PC-9 (cell line): ENCODE data around the gene SLC23A1. TPM values are rescaled to one million over a fixed set of nuclear protein-coding genes. Genes with fewer than 3 reads are reported as not detected.

Experiments used
- BruUV-seq: library from RNA; stranded (reverse); fragments of 400-500 nt; replicated peaks from 2 replicates; lab custom pipeline; 2021; lab: Mats Ljungman, UMichigan
- CTCF ChIA-PET: fragments of 300-600 bp; sonication (Branson Sonifier 250); formaldehyde crosslinking; loops from one replicate; lab custom pipeline; 2022; ENCODE audit warnings: antibody characterized with exemption; lab: Charles Lee
- POLR2A ChIA-PET: fragments of 300-600 bp; sonication (Branson Sonifier 250); formaldehyde crosslinking; loops from one replicate; lab custom pipeline; 2022; ENCODE audit warnings: antibody characterized with exemption; ENCODE audit not compliant: unreplicated experiment; lab: Charles Lee
- DNase-seq, 2 experiments: peaks; one replicate each; pipeline versions ENCODE4 v3.0.0 to v3.0.0-alpha.2; 2015 to 2022; ENCODE audit warnings: mixed read lengths in 1 of 2
- H2AFZ ChIP-seq: fragments of 200-600 bp; sonication (generic); 2 replicates; pipeline ENCODE4 v1.8.1; 2017; ENCODE audit warnings: antibody characterized with exemption
- H3F3A ChIP-seq: fragments of 200-600 bp; sonication (generic); 2 replicates; pipeline ENCODE4 v1.8.1; 2017; ENCODE audit warnings: antibody characterized with exemption, mild to moderate bottlenecking, low read depth; ENCODE audit not compliant: insufficient read depth
- H3K27ac ChIP-seq: fragments of 200-600 bp; sonication (generic); 2 replicates; pipeline ENCODE4 v1.6.1; 2016; ENCODE audit warnings: mixed run types
- H3K27me3 ChIP-seq: fragments of 200-600 bp; sonication (generic); 2 replicates; pipeline ENCODE4 v1.6.1; 2016; ENCODE audit warnings: low read depth, mixed run types; ENCODE audit not compliant: insufficient read depth
- H3K36me3 ChIP-seq: fragments of 200-600 bp; sonication (generic); 2 replicates; pipeline ENCODE4 v1.6.1; 2016; ENCODE audit warnings: low read depth, mixed run types
- H3K4me1 ChIP-seq: fragments of 200-600 bp; sonication (generic); replicated peaks from 2 replicates; pipeline ENCODE4 v1.6.1; 2016; ENCODE audit warnings: mixed run types; ENCODE audit not compliant: insufficient read depth
- H3K4me2 ChIP-seq: fragments of 200-600 bp; sonication (generic); 2 replicates; pipeline ENCODE4 v1.6.1; 2017; ENCODE audit warnings: mixed run types
- H3K4me3 ChIP-seq: fragments of 200-600 bp; sonication (generic); 2 replicates; pipeline ENCODE4 v1.6.1; 2016; ENCODE audit warnings: mixed run types
- H3K79me2 ChIP-seq: fragments of 200-600 bp; sonication (generic); 2 replicates; pipeline ENCODE4 v1.6.1; 2017; ENCODE audit warnings: low read depth, mixed run types
- H3K9me2 ChIP-seq: fragments of 200-600 bp; sonication (generic); 2 replicates; pipeline ENCODE4 v1.8.1; 2017; ENCODE audit warnings: mild to moderate bottlenecking; ENCODE audit not compliant: insufficient read depth
- H3K9me3 ChIP-seq: fragments of 200-600 bp; sonication (generic); 2 replicates; pipeline ENCODE4 v1.8.1; 2016; ENCODE audit warnings: low read depth; ENCODE audit not compliant: insufficient read depth
- H4K20me1 ChIP-seq: fragments of 200-600 bp; sonication (generic); 2 replicates; pipeline ENCODE4 v1.8.1; 2017; ENCODE audit not compliant: insufficient read depth
- CTCF ChIP-seq: fragments of 200-600 bp; sonication (generic); conservative IDR thresholded peaks from 2 replicates; pipeline ENCODE4 v1.6.1; 2017; ENCODE audit warnings: mixed run types, antibody characterized with exemption, mild to moderate bottlenecking, moderate library complexity
- EZH2 ChIP-seq: fragments of 200-600 bp; sonication (generic); IDR thresholded peaks from 2 replicates; pipeline ENCODE4 v1.8.0; 2017; ENCODE audit warnings: antibody characterized with exemption, low read depth
- intact Hi-C: fragments of 100-400 bp; cut with micrococcal nuclease; formaldehyde crosslinking; loops from one replicate; pipeline ENCODE4 v1.10.0; 2022; ENCODE audit not compliant: unreplicated experiment
- total RNA-seq: library from RNA; stranded (reverse); gene quantifications from 2 replicates; pipeline ENCODE4 v1.2.3, GENCODE V29; 2021

The SLC23A1 gene
- total RNA-seq, 1 experiment from 2014 or later = 1.9 TPM

- no peaks in the 10 kb centered on the region for H3K36me3 ChIP-seq
- H4K20me1 ChIP-seq = no peaks in the 10 kb centered on the region
- no peaks in the 10 kb centered on the region for H3K9me2 ChIP-seq
- peak overlapping the region; percentile 52; the same call in 1 of the 2 replicates for H3K4me3 ChIP-seq
- H3K4me1 ChIP-seq = peaks cover 36% of the 10 kb centered on the region
- peak overlapping the region; percentile 61 for H3K4me2 ChIP-seq
- no peaks in the 10 kb centered on the region for H3K27me3 ChIP-seq
- ChIA-PET POLR2A (no interaction called here), CTCF (no interaction called here)
- DNase-seq = peak in 1 of 2 experiments; percentile 52
- H3K9me3 ChIP-seq = no peaks in the 10 kb centered on the region
- BruUV-seq = TSS peak; percentile 41
- H2AFZ ChIP-seq = peak overlapping the region; percentile 69
- no peaks in the 10 kb centered on the region for H3K79me2 ChIP-seq
- intact Hi-C loops = loop anchor here (5.0 kb wide), 1 partner anchor 51 kb away; the partner anchor contains the start of gene PAIP2
- H3K27ac ChIP-seq = no peak overlapping the region
- peaks cover 26% of the 10 kb centered on the region; the same call in 1 of the 2 replicates for H3F3A ChIP-seq
- TF ChIP-seq EZH2 (no peak), CTCF (peak; percentile 40; the same call in 1 of the 2 replicates)
Observed at GRCh38 chr5:139392678-139393496, 9.8 kb upstream of the SLC23A1 start.

- intact Hi-C loops = loop anchor here (5.0 kb wide), 1 partner anchor 50 kb away; the partner anchor contains the start of gene PAIP2
- Histone ChIP-seq H3F3A (peaks cover 26% of the 10 kb centered on the region; the same call in 1 of the 2 replicates), H3K27ac (no peak overlapping the region), H3K9me3 (no peaks in the 10 kb centered on the region), H3K4me3 (no peak overlapping the region; the same call in 1 of the 2 replicates), H3K4me2 (no peak overlapping the region), H3K4me1 (peaks cover 36% of the 10 kb centered on the region), H4K20me1 (no peaks in the 10 kb centered on the region), H3K79me2 (no peaks in the 10 kb centered on the region), H3K36me3 (no peaks in the 10 kb centered on the region), H3K9me2 (no peaks in the 10 kb centered on the region), H2AFZ (no peak overlapping the region), H3K27me3 (no peaks in the 10 kb centered on the region)
- no peak for DNase-seq
- no TSS peak for BruUV-seq
- CTCF ChIA-PET = no interaction called here
- POLR2A ChIA-PET = no interaction called here
- TF ChIP-seq EZH2 (no peak), CTCF (no peak)
Observed at GRCh38 chr5:139392324-139392677, 9.2 kb upstream of the SLC23A1 start.

GRCh38 chr5:139391570-139392323 lies 8.7 kb upstream of the SLC23A1 start:
- Histone ChIP-seq H3K9me2 (no peaks in the 10 kb centered on the region), H3F3A (peaks cover 30% of the 10 kb centered on the region; the same call in 1 of the 2 replicates), H3K36me3 (no peaks in the 10 kb centered on the region), H3K27ac (peak overlapping the region; percentile 93), H3K4me1 (peaks cover 36% of the 10 kb centered on the region), H3K79me2 (no peaks in the 10 kb centered on the region), H3K4me3 (peak overlapping the region; percentile 13; the same call in 1 of the 2 replicates), H3K27me3 (no peaks in the 10 kb centered on the region), H3K4me2 (peak overlapping the region; percentile 69), H3K9me3 (no peaks in the 10 kb centered on the region), H2AFZ (no peak overlapping the region), H4K20me1 (no peaks in the 10 kb centered on the region)
- CTCF ChIA-PET = interaction anchor here (0.6 kb wide), 1 partner anchor 122 kb away, joined by 4 read pairs; no protein-coding TSS in a partner anchor
- TF ChIP-seq CTCF = no peak
- no peak for TF ChIP-seq EZH2
- intact Hi-C loops = loop anchor here (5.0 kb wide), 1 partner anchor 49 kb away; the partner anchor contains the start of gene PAIP2
- POLR2A ChIA-PET = interaction anchor here (0.5 kb wide), 1 partner anchor 98 kb away, joined by 3 read pairs; the partner anchor contains the start of gene MATR3
- no TSS peak for BruUV-seq
- peak in 1 of 2 experiments; percentile 76 for DNase-seq
